Measurements from ENCODE around the gene RASSF7.

- no peak for TF ChIP-seq CTCF (IDR thresholded peaks at IDR 0.05)
- TF ChIP-seq POLR2A (IDR thresholded peaks at IDR 0.05): no peak
- no peak for TF ChIP-seq POLR2AphosphoS5 (IDR thresholded peaks at IDR 0.05)
- no peak for TF ChIP-seq EP300 (IDR thresholded peaks at IDR 0.05)
These were observed 7.4 kb upstream of the RASSF7 start for GRCh38 chr11:553083-553987.
